ENCODE measurements around the gene LYVE1. TPM values are rescaled to one million over a fixed set of nuclear protein-coding genes. Genes with fewer than 3 reads are reported as not detected.

Gene LYVE1
- total and polyA plus RNA-seq, 4 donors: 12.5 to 56.5 (median 31.3) TPM

- Histone ChIP-seq H3K27me3 (ENCODE audit: control insufficient read depth, insufficient read depth, low read length) (no peaks in the 10 kb centered on the region), H3K27ac (ENCODE audit: low read depth, low read length) (no peak overlapping the region), H3K4me1 (ENCODE audit: control insufficient read depth, insufficient read depth, low read length) (no peaks in the 10 kb centered on the region), H3K9me3 (ENCODE audit: control insufficient read depth, insufficient read depth, low read length) (no peaks in the 10 kb centered on the region), H3K36me3 (ENCODE audit: control insufficient read depth, insufficient read depth, low read length) (no peaks in the 10 kb centered on the region), H3K4me3 (ENCODE audit: low read depth, low read length) (no peak overlapping the region)
- DNase-seq (ENCODE audit: low read depth in 4 of 6, low spot score in 6 of 6): no peak
- no CpG with 5 or more reads among the region's 2 CpGs for WGBS (ENCODE audit: insufficient coverage)
These were observed 34.1 kb downstream of the LYVE1 start for GRCh38 chr11:10534316-10534715.

- no peaks in the 10 kb centered on the region for H3K4me1 ChIP-seq (ENCODE audit: control insufficient read depth, insufficient read depth, low read length)
- H3K36me3 ChIP-seq (ENCODE audit: control insufficient read depth, insufficient read depth, low read length): no peaks in the 10 kb centered on the region
- H3K27ac ChIP-seq (ENCODE audit: low read depth, low read length): no peak overlapping the region
- no peak overlapping the region for H3K4me3 ChIP-seq (ENCODE audit: low read depth, low read length)
- H3K9me3 ChIP-seq (ENCODE audit: control insufficient read depth, insufficient read depth, low read length): no peaks in the 10 kb centered on the region
- no peak for DNase-seq (ENCODE audit: low read depth in 4 of 6, low spot score in 6 of 6)
- H3K27me3 ChIP-seq (ENCODE audit: control insufficient read depth, insufficient read depth, low read length): no peaks in the 10 kb centered on the region
These were observed 35.1 kb downstream of the LYVE1 start for GRCh38 chr11:10533323-10533722.

- 100% methylated on average over 1 of the region's 2 CpGs for WGBS (ENCODE audit: insufficient coverage)
- Histone ChIP-seq H3K27me3 (ENCODE audit: control insufficient read depth, insufficient read depth, low read length) (no peaks in the 10 kb centered on the region), H3K27ac (ENCODE audit: low read depth, low read length) (no peak overlapping the region), H3K9me3 (ENCODE audit: control insufficient read depth, insufficient read depth, low read length) (no peaks in the 10 kb centered on the region), H3K4me1 (ENCODE audit: control insufficient read depth, insufficient read depth, low read length) (no peaks in the 10 kb centered on the region), H3K4me3 (ENCODE audit: low read depth, low read length) (no peak overlapping the region), H3K36me3 (ENCODE audit: control insufficient read depth, insufficient read depth, low read length) (no peaks in the 10 kb centered on the region)
- DNase-seq (ENCODE audit: low read depth in 4 of 6, low spot score in 6 of 6): no peak
These were observed 35.9 kb downstream of the LYVE1 start for GRCh38 chr11:10532526-10532925.

- H3K27ac ChIP-seq (ENCODE audit: low read depth, low read length): no peak overlapping the region
- H3K36me3 ChIP-seq (ENCODE audit: control insufficient read depth, insufficient read depth, low read length): peaks cover 4% of the 10 kb centered on the region
- no peak overlapping the region for H3K4me3 ChIP-seq (ENCODE audit: low read depth, low read length)
- H3K27me3 ChIP-seq (ENCODE audit: control insufficient read depth, insufficient read depth, low read length): no peaks in the 10 kb centered on the region
- no peaks in the 10 kb centered on the region for H3K4me1 ChIP-seq (ENCODE audit: control insufficient read depth, insufficient read depth, low read length)
- 93% methylated on average over 2 of the region's 2 CpGs for WGBS (ENCODE audit: insufficient coverage)
- no peaks in the 10 kb centered on the region for H3K9me3 ChIP-seq (ENCODE audit: control insufficient read depth, insufficient read depth, low read length)
- no peak for DNase-seq (ENCODE audit: low read depth in 4 of 6, low spot score in 6 of 6)
These were observed 39.2 kb downstream of the LYVE1 start for GRCh38 chr11:10529279-10529678.

GRCh38 chr11:10528121-10528520 is 40.3 kb downstream of the LYVE1 start:
- Histone ChIP-seq H3K9me3 (ENCODE audit: control insufficient read depth, insufficient read depth, low read length) (no peaks in the 10 kb centered on the region), H3K4me1 (ENCODE audit: control insufficient read depth, insufficient read depth, low read length) (no peaks in the 10 kb centered on the region), H3K27me3 (ENCODE audit: control insufficient read depth, insufficient read depth, low read length) (no peaks in the 10 kb centered on the region), H3K27ac (ENCODE audit: low read depth, low read length) (no peak overlapping the region), H3K4me3 (ENCODE audit: low read depth, low read length) (no peak overlapping the region), H3K36me3 (ENCODE audit: control insufficient read depth, insufficient read depth, low read length) (peaks cover 8% of the 10 kb centered on the region)
- DNase-seq (ENCODE audit: low read depth in 4 of 6, low spot score in 6 of 6): no peak

- DNase-seq (ENCODE audit: low read depth in 4 of 6, low spot score in 6 of 6): no peak
- Histone ChIP-seq H3K4me1 (ENCODE audit: control insufficient read depth, insufficient read depth, low read length) (no peaks in the 10 kb centered on the region), H3K4me3 (ENCODE audit: low read depth, low read length) (no peak overlapping the region), H3K27me3 (ENCODE audit: control insufficient read depth, insufficient read depth, low read length) (no peaks in the 10 kb centered on the region), H3K9me3 (ENCODE audit: control insufficient read depth, insufficient read depth, low read length) (no peaks in the 10 kb centered on the region), H3K27ac (ENCODE audit: low read depth, low read length) (no peak overlapping the region), H3K36me3 (ENCODE audit: control insufficient read depth, insufficient read depth, low read length) (peaks cover 8% of the 10 kb centered on the region)
- 89% methylated on average over 5 of the region's 6 CpGs for WGBS (ENCODE audit: insufficient coverage)
These were observed 41.2 kb downstream of the LYVE1 start for GRCh38 chr11:10526974-10527918.

- peaks cover 8% of the 10 kb centered on the region for H3K36me3 ChIP-seq (ENCODE audit: control insufficient read depth, insufficient read depth, low read length)
- no peaks in the 10 kb centered on the region for H3K9me3 ChIP-seq (ENCODE audit: control insufficient read depth, insufficient read depth, low read length)
- no peaks in the 10 kb centered on the region for H3K27me3 ChIP-seq (ENCODE audit: control insufficient read depth, insufficient read depth, low read length)
- H3K4me3 ChIP-seq (ENCODE audit: low read depth, low read length): no peak overlapping the region
- no peak overlapping the region for H3K27ac ChIP-seq (ENCODE audit: low read depth, low read length)
- no peak for DNase-seq (ENCODE audit: low read depth in 4 of 6, low spot score in 6 of 6)
- H3K4me1 ChIP-seq (ENCODE audit: control insufficient read depth, insufficient read depth, low read length): no peaks in the 10 kb centered on the region
- WGBS (ENCODE audit: insufficient coverage): no CpG with 5 or more reads among the region's 1 CpG
These were observed 44.0 kb downstream of the LYVE1 start for GRCh38 chr11:10524471-10524870.

GRCh38 chr11:10522921-10523320 is 45.5 kb downstream of the LYVE1 start:
- Histone ChIP-seq H3K4me1 (ENCODE audit: control insufficient read depth, insufficient read depth, low read length) (no peaks in the 10 kb centered on the region), H3K36me3 (ENCODE audit: control insufficient read depth, insufficient read depth, low read length) (peaks cover 8% of the 10 kb centered on the region), H3K4me3 (ENCODE audit: low read depth, low read length) (no peak overlapping the region), H3K9me3 (ENCODE audit: control insufficient read depth, insufficient read depth, low read length) (no peaks in the 10 kb centered on the region), H3K27ac (ENCODE audit: low read depth, low read length) (no peak overlapping the region), H3K27me3 (ENCODE audit: control insufficient read depth, insufficient read depth, low read length) (no peaks in the 10 kb centered on the region)
- 60% methylated on average over 1 of the region's 2 CpGs for WGBS (ENCODE audit: insufficient coverage)
- no peak for DNase-seq (ENCODE audit: low read depth in 4 of 6, low spot score in 6 of 6)

- Histone ChIP-seq H3K9me3 (ENCODE audit: control insufficient read depth, insufficient read depth, low read length) (no peaks in the 10 kb centered on the region), H3K27me3 (ENCODE audit: control insufficient read depth, insufficient read depth, low read length) (no peaks in the 10 kb centered on the region), H3K4me1 (ENCODE audit: control insufficient read depth, insufficient read depth, low read length) (no peaks in the 10 kb centered on the region), H3K27ac (ENCODE audit: low read depth, low read length) (no peak overlapping the region), H3K4me3 (ENCODE audit: low read depth, low read length) (no peak overlapping the region), H3K36me3 (ENCODE audit: control insufficient read depth, insufficient read depth, low read length) (peaks cover 8% of the 10 kb centered on the region)
- no CpG with 5 or more reads among the region's 1 CpG for WGBS (ENCODE audit: insufficient coverage)
- peak in 1 of 6 donors; percentile 31 for DNase-seq (ENCODE audit: low read depth in 4 of 6, low spot score in 6 of 6)
These were observed 46.2 kb downstream of the LYVE1 start for GRCh38 chr11:10522276-10522675.

- Histone ChIP-seq H3K4me1 (ENCODE audit: control insufficient read depth, insufficient read depth, low read length) (no peaks in the 10 kb centered on the region), H3K27me3 (ENCODE audit: control insufficient read depth, insufficient read depth, low read length) (no peaks in the 10 kb centered on the region), H3K4me3 (ENCODE audit: low read depth, low read length) (no peak overlapping the region), H3K27ac (ENCODE audit: low read depth, low read length) (no peak overlapping the region), H3K36me3 (ENCODE audit: control insufficient read depth, insufficient read depth, low read length) (peaks cover 4% of the 10 kb centered on the region), H3K9me3 (ENCODE audit: control insufficient read depth, insufficient read depth, low read length) (no peaks in the 10 kb centered on the region)
- no peak for DNase-seq (ENCODE audit: low read depth in 4 of 6, low spot score in 6 of 6)
- 100% methylated on average over 2 of the region's 2 CpGs for WGBS (ENCODE audit: insufficient coverage)
These were observed 47.9 kb downstream of the LYVE1 start for GRCh38 chr11:10520562-10520961.
